ENCODE data around the gene RHOJ.
"Not testable (repeated sequence)": the region's sequence is repeated elsewhere in the genome, so short reads cannot be mapped to it uniquely, and the experiment has no call there.

The RHOJ gene

DNA sequence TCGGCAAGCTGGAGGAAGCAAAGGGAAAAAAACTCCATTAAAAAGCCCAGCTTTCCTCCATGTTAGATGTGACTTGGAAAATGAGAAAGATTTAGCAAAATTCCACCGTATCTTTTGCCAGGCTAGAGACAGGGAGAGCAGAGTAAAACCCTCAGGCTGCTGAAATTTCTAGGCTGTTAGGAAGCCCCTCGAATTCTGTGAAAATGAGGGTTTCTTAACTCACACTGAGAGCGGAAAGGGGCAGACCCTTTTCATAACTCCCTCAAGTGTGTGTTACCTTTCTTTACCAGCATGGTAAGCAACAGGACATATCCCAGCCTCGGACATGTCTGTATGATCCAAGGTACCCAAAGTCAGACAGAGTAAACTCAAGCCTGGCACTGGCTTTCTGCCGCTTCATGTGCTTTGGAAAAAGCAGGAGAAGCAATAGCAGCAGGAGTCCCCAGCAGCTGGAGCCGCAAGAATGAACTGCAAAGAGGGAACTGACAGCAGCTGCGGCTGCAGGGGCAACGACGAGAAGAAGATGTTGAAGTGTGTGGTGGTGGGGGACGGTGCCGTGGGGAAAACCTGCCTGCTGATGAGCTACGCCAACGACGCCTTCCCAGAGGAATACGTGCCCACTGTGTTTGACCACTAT is at the start of gene RHOJ:
TSS of gene RHOJ (plus strand) at position 37 of the 637 bp plus-strand sequence. CDS start at position 464, 427 bp downstream.
- peak; percentile 17 for DNase-seq (ENCODE audit: low spot score)

DNA sequence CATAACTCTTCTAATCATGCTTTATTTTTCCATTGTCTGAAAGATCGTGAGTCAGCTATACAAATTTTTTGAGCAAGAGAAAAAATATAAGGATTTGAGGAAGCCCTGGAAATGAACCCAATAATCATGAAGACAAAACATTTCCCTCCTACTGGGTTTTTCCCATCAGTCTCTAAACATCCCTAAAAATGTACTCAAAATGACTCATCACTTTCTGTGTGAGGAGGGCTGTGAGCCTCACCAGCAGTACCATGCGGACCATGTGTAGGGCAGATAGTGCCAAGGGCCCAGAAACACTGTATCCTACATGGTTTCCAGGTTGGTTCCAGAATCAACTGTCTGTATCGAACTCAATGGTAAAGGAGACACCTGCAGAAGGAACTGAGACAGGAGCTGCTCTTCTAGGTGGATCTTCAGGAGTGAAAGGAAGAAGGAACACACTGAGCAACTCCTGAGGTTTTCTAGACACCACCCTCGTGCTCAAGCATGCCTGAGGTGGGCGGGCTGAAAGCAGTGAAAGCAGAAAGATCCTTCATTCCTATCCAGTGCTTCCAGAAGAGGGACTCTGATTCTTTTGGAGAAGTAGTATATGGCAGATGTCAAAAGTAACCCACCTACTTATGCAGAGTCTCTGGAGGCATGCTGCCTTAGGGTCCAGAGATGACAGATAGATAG is 48.6 kb upstream of the RHOJ start:
- DNase-seq (ENCODE audit: low spot score), result no peak

GRCh38 chr14:63157195-63157594 is 47.0 kb upstream of the RHOJ start:
- DNase-seq (ENCODE audit: low spot score), result no peak

DNA sequence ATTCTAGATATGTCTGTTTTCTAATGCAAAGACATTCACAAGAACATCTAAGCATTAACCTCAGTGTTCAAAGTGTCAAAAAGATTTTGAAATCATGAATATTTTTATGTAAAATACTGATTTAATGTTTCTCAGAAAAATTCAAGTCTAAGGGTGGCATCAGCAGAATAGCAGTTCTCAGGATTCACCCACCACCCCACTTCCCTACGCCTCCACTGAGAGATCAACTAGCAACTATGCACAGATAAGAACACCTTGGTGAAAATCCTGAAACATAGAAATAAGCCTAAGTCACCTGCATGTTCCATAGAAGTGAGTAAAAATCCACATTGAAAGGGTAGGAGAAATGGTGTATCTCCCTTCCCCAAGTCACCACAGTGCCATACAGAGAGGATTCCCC is 40.9 kb upstream of the RHOJ start:
- DNase-seq (ENCODE audit: low spot score), result no peak

DNA sequence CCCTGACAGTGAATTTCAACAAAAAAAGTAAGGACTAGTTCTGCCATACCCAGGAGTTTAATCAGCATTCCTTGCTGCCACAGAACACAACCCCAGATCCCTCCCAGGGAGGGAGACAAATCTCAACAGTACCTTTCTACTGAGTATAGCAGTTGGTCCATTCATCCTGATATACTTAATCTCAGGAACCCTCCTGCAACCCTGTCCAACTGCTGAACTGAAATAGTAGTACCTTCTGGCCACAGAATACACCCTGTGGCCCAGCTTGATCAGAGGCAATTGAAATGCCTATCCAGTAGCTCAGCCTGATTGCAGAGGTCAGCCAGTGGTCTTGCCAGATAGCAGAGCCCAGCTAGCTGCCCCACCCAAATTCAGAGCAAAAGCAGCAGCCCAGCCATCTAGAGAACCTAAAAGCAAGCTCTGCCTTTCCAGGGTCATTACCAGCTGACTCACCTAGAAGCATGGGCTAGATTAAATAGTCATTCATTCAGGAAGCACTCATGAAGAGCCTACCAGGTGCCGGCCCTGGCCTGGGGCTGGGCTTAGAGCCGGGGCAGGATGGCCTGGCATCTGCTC is 40.0 kb upstream of the RHOJ start:
- DNase-seq (ENCODE audit: low spot score), result no peak

DNA sequence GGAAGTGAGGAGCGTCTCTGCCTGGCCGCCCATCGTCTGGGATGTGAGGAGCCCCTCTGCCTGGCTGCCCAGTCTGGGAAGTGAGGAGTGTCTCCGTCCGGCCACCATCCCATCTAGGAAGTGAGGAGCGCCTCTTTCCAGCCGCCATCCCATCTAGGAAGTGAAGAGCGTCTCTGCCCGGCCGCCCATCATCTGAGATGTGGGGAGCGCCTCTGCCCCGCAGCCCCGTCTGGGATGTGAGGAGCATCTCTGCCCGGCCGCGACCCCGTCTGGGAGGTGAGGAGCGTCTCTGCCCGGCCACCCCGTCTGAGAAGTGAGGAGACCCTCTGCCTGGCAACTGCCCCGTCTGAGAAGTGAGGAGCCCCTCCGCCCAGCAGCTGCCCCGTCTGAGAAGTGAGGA is 39.0 kb upstream of the RHOJ start:
- not testable (repeated sequence) for DNase-seq (ENCODE audit: low spot score)

GRCh38 chr14:63167044-63167443 is 37.2 kb upstream of the RHOJ start:
- DNase-seq (ENCODE audit: low spot score), result no peak

DNA sequence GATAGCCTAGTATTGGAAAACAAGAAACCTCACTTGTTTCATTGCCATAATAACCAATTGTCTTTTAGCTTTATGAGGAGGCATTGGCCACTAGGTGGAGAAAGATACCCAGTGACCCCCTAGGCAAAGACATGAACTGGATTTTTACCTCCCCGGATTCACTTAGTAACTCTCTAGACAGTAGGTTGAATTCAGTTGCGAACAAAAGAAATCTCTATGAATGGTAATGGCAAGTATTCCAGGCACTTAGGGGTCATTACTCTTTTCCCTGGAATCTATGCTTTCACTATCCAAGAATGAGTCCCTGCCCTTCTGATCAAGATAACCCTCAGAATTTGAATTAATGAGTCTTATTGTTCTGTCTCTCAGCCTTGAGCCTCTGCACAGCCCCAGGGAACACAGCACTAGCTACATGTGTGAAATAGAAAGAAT is 29.5 kb upstream of the RHOJ start:
- peak; percentile 52 for DNase-seq (ENCODE audit: low spot score)

DNA sequence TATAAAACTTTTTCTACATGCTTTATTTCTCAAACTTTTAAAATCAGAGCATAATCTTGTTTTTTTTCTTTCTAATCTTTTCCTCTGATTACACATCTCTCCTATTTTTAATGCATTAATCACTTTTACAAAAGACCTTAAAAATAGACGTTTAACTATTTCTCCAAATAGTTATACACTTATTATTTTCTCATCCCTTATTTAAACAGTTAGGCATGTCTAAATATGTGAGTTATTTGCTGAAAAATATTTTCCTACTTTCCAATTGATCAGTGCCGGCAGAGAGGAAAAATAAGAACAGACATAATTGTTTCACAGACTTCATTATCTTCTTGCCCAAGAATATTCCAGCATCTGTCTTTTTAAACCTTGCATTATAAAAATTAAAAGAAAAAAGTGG is 28.7 kb upstream of the RHOJ start:
- no peak for DNase-seq (ENCODE audit: low spot score)

- no peak for DNase-seq (ENCODE audit: low spot score)
Measured at GRCh38 chr14:63178912-63179311, 25.3 kb upstream of the RHOJ start.

- no peak for DNase-seq (ENCODE audit: low spot score)
Measured at GRCh38 chr14:63179383-63179782, 24.9 kb upstream of the RHOJ start.

- no peak for DNase-seq (ENCODE audit: low spot score)
Measured at GRCh38 chr14:63180011-63180410, 24.2 kb upstream of the RHOJ start.

DNA sequence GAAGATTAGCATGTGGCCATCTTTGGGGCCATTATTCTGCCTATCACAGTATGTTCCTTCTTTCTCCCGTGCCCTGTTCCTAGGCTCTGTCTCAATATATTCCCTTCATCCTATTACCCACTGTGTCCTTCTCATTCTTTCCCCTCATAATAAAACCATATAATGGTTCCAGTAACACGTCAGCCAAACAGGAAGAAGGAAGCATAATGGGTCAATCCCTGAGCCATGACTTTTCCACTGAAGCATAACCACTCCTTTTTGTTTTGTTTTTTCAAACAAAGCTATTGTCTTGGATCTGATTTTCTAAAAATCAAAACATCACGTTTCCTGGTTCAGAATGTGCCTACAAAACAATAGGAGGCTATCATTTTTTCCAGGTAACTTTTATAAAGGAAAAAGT is 21.3 kb upstream of the RHOJ start:
- no peak for DNase-seq (ENCODE audit: low spot score)

DNA sequence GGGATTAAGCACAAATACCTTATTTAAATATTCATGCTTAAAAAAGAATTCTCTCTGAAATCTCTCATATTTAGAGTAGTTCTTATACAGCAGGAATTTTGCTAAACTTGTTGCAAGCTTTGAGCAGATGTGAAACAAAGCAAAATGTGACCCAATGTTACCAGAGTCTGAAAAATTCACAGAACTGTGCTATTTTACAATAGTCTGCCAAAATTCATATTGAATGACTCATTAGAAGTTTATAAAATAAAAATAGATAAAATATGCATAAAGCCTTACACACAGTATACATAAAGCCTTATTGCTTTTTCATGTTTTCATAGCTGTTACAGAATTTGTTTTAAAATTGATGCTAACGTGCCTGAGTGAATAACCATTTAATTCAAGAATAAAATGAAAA is 17.8 kb upstream of the RHOJ start:
- no peak for DNase-seq (ENCODE audit: low spot score)

DNA sequence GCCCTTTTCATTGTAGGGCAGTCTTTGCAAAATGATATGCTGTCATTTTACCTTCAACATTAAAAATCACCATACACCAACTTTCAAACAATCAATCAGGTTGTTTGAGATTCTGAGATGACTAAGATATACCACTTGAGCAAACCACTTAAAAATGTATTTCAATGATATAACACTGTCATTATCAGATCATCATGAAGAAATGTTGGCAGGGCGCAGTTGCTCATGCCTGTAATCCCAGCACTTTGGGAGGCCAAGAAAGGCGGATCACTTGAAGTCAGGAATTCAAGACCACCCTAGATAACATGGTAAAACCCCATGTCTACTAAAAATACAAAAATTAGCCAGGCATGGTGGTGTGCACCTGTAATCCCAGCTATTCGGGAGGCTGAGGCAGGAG is 13.0 kb upstream of the RHOJ start:
- no peak for DNase-seq (ENCODE audit: low spot score)

GRCh38 chr14:63192085-63192484 is 12.2 kb upstream of the RHOJ start:
- no peak for DNase-seq (ENCODE audit: low spot score)

GRCh38 chr14:63193236-63193635 is 11.0 kb upstream of the RHOJ start:
- DNase-seq (ENCODE audit: low spot score), result no peak

- no peak for DNase-seq (ENCODE audit: low spot score)
Measured at GRCh38 chr14:63200035-63200740, 4.1 kb upstream of the RHOJ start.

DNA sequence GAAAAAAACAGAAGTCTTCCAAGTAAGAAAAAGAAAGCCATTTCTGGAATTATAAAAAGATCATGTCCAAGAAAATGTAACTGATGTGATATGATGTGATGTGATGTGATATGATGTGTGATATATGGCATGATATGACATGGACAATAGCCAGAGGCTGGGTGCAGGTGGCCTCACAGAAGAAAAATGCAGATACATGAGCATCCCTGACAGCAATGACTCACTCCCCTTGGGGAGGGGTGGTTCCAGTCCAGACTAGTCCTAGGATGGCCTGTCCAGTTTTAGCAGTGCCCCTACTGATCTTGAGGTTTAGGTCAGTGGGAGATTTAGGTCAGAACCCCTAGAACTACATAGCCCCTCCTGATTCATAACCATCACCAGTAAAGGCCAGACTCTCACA is 3.5 kb upstream of the RHOJ start:
- no peak for DNase-seq (ENCODE audit: low spot score)

DNA sequence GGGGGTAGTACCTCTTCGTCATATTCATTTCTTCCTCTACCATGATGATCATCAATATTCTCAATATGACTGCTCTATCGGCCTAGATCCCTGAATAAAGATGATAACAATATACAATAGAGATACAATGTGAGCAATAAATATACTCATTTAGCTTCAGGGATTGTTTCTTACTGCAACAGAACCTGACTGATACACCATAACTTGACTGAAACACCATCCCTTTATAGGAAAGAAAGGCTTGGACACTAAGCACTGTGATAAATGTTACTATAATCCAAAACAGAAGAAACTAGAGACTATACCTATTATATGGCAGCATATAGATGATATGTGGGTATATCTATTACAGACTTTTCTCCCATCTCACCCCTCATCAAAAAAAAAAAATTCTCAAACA is 1.2 kb upstream of the RHOJ start:
- no peak for DNase-seq (ENCODE audit: low spot score)

GRCh38 chr14:63203618-63204406 is 431 bp upstream of the RHOJ start:
- DNase-seq (ENCODE audit: low spot score), result peak; percentile 43

- DNase-seq (ENCODE audit: low spot score), result no peak
Measured at GRCh38 chr14:63205044-63205575, 867 bp downstream of the RHOJ start.

All from iPS-NIHi11 (cell line).